ENCODE data around the gene FXN. TPM values are rescaled to one million over a fixed set of nuclear protein-coding genes. Genes with fewer than 3 reads are reported as not detected.

FXN gene
- total and polyA plus RNA-seq, 4 donors, result 4.7 to 41.7 (median 23.9) TPM

- WGBS, result 98% methylated on average over 1 of the region's 1 CpG
Measured at GRCh38 chr9:69115621-69116020, 80.1 kb downstream of the FXN start.

DNA sequence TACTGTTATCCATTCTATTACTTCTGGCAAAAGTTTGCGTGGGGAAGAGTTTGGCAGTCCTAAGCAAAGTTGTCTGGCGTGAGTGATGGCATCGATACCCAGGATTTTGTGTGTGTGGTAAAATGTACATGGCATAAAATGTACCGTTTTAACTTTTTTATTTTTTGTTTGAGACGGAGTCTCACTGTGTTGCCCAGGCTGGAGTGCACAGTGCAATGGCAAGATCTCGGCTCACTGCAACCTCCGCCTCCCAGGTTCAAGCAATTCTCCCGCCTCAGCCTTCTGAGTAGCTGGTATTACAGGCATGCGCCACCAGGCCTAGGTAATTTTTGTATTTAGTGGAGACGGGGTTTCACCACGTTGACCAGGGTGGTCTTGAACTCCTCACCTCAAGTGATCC, 83.1 kb downstream of the FXN start:
- DNase-seq (ENCODE audit: low spot score), result no peak
- H3K9me3 ChIP-seq (ENCODE audit: control insufficient read depth in 4 of 4, low read length in 3 of 4), result no peaks in the 10 kb centered on the region
- no peak overlapping the region for H3K4me3 ChIP-seq (ENCODE audit: low read depth in 1 of 3, low read length in 3 of 3)
- no peak overlapping the region for H3K9ac ChIP-seq (ENCODE audit: low read depth in 1 of 2, low read length in 2 of 2)
- H3K36me3 ChIP-seq (ENCODE audit: control insufficient read depth in 4 of 4, insufficient read depth in 3 of 4, low read depth in 1 of 4, low read length in 3 of 4), result no peaks in the 10 kb centered on the region
- peaks cover 0 to 17% (median 7%) of the 10 kb centered on the region in 4 donors for H3K4me1 ChIP-seq (ENCODE audit: control insufficient read depth in 4 of 4, insufficient read depth in 4 of 4, low read length in 3 of 4)
- no peaks in the 10 kb centered on the region for H3K27me3 ChIP-seq (ENCODE audit: control insufficient read depth in 4 of 4, insufficient read depth in 4 of 4, low read length in 3 of 4)
- 89% methylated on average over 11 of the region's 11 CpGs for WGBS
- TF ChIP-seq NR2F2 (IDR thresholded peaks at IDR 0.05) (no peak), RXRA (IDR thresholded peaks at IDR 0.05) (no peak), HNF4A (conservative IDR thresholded peaks at IDR 0.05) (no peak), FOXA2 (IDR thresholded peaks at IDR 0.05) (no peak), REST (IDR thresholded peaks at IDR 0.05) (no peak), EGR1 (IDR thresholded peaks at IDR 0.05; ENCODE audit: low read depth in 2 of 2) (no peak), MAX (IDR thresholded peaks at IDR 0.05) (no peak), YY1 (IDR thresholded peaks at IDR 0.05) (no peak), GABPA (IDR thresholded peaks at IDR 0.05 in 1 of 2, conservative IDR thresholded peaks at IDR 0.05 in 1 of 2) (no peak), JUND (IDR thresholded peaks at IDR 0.05) (no peak), FOXA1 (IDR thresholded peaks at IDR 0.05) (no peak), TAF1 (conservative IDR thresholded peaks at IDR 0.05) (no peak), HNF4G (IDR thresholded peaks at IDR 0.05) (no peak), RAD21 (IDR thresholded peaks at IDR 0.05) (no peak), SP1 (IDR thresholded peaks at IDR 0.05) (no peak)
- TF ChIP-seq, protein P1, sequence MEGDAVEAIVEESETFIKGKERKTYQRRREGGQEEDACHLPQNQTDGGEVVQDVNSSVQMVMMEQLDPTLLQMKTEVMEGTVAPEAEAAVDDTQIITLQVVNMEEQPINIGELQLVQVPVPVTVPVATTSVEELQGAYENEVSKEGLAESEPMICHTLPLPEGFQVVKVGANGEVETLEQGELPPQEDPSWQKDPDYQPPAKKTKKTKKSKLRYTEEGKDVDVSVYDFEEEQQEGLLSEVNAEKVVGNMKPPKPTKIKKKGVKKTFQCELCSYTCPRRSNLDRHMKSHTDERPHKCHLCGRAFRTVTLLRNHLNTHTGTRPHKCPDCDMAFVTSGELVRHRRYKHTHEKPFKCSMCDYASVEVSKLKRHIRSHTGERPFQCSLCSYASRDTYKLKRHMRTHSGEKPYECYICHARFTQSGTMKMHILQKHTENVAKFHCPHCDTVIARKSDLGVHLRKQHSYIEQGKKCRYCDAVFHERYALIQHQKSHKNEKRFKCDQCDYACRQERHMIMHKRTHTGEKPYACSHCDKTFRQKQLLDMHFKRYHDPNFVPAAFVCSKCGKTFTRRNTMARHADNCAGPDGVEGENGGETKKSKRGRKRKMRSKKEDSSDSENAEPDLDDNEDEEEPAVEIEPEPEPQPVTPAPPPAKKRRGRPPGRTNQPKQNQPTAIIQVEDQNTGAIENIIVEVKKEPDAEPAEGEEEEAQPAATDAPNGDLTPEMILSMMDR (IDR thresholded peaks at IDR 0.05; ENCODE audit: low read depth, low read length, missing input control), result no peak
- TF ChIP-seq, protein P2, sequence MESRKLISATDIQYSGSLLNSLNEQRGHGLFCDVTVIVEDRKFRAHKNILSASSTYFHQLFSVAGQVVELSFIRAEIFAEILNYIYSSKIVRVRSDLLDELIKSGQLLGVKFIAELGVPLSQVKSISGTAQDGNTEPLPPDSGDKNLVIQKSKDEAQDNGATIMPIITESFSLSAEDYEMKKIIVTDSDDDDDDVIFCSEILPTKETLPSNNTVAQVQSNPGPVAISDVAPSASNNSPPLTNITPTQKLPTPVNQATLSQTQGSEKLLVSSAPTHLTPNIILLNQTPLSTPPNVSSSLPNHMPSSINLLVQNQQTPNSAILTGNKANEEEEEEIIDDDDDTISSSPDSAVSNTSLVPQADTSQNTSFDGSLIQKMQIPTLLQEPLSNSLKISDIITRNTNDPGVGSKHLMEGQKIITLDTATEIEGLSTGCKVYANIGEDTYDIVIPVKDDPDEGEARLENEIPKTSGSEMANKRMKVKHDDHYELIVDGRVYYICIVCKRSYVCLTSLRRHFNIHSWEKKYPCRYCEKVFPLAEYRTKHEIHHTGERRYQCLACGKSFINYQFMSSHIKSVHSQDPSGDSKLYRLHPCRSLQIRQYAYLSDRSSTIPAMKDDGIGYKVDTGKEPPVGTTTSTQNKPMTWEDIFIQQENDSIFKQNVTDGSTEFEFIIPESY (IDR thresholded peaks at IDR 0.05), result no peak
- TF ChIP-seq, protein P3, sequence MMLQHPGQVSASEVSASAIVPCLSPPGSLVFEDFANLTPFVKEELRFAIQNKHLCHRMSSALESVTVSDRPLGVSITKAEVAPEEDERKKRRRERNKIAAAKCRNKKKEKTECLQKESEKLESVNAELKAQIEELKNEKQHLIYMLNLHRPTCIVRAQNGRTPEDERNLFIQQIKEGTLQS (IDR thresholded peaks at IDR 0.05), result no peak
- no peak overlapping the region for H3K27ac ChIP-seq (ENCODE audit: low read depth in 1 of 2, low read length in 2 of 2)

More at GRCh38 chr9:69115621-69116020, 80.1 kb downstream of the FXN start:
- H3K9me3 ChIP-seq (ENCODE audit: control insufficient read depth in 4 of 4, low read length in 3 of 4), result no peaks in the 10 kb centered on the region
- H3K36me3 ChIP-seq (ENCODE audit: control insufficient read depth in 4 of 4, insufficient read depth in 3 of 4, low read depth in 1 of 4, low read length in 3 of 4), result no peaks in the 10 kb centered on the region
- no peak for DNase-seq (ENCODE audit: low spot score)
- no peak overlapping the region for H3K9ac ChIP-seq (ENCODE audit: low read depth in 1 of 2, low read length in 2 of 2)
- no peak overlapping the region for H3K4me3 ChIP-seq (ENCODE audit: low read depth in 1 of 3, low read length in 3 of 3)
- TF ChIP-seq NR2F2 (IDR thresholded peaks at IDR 0.05) (no peak), HNF4A (conservative IDR thresholded peaks at IDR 0.05) (no peak), RAD21 (IDR thresholded peaks at IDR 0.05) (no peak), FOXA2 (IDR thresholded peaks at IDR 0.05) (no peak), JUND (IDR thresholded peaks at IDR 0.05) (no peak), HNF4G (IDR thresholded peaks at IDR 0.05) (no peak), GABPA (IDR thresholded peaks at IDR 0.05 in 1 of 2, conservative IDR thresholded peaks at IDR 0.05 in 1 of 2) (no peak), YY1 (IDR thresholded peaks at IDR 0.05) (no peak)
- TF ChIP-seq, protein P3 (IDR thresholded peaks at IDR 0.05), result no peak
- TF ChIP-seq, protein P2 (IDR thresholded peaks at IDR 0.05), result no peak
- H3K27ac ChIP-seq (ENCODE audit: low read depth in 1 of 2, low read length in 2 of 2), result no peak overlapping the region
- peaks cover 0 to 9% (median 2%) of the 10 kb centered on the region in 4 donors for H3K4me1 ChIP-seq (ENCODE audit: control insufficient read depth in 4 of 4, insufficient read depth in 4 of 4, low read length in 3 of 4)
- no peaks in the 10 kb centered on the region for H3K27me3 ChIP-seq (ENCODE audit: control insufficient read depth in 4 of 4, insufficient read depth in 4 of 4, low read length in 3 of 4)
